Activated CD8-positive, alpha-beta T cell treated with anti-CD3 and anti-CD28 coated beads for 36 hours (primary cell): ENCODE results near the gene JKAMP. TPM values are rescaled to one million over a fixed set of nuclear protein-coding genes. Genes with fewer than 3 reads are reported as not detected.
"Not testable (repeated sequence)": the region's sequence is repeated elsewhere in the genome, so short reads cannot be mapped to it uniquely, and the experiment has no call there.

Experiments used
- ATAC-seq: fragments of 200-7000 bp; cut with Tn5 transposase; one replicate; pipeline ENCODE4 v1.10.0; 2021; ENCODE audit warnings: mild to moderate bottlenecking, moderate library complexity
- CTCF ChIA-PET: fragments of 350-600 bp; sonication (Branson Sonifier 250); formaldehyde crosslinking; loops from one replicate; lab custom pipeline; 2021; ENCODE audit warnings: antibody characterized with exemption; lab: Charles Lee
- POLR2A ChIA-PET: fragments of 350-600 bp; sonication (Branson Sonifier 250); formaldehyde crosslinking; loops from one replicate; lab custom pipeline; 2021; ENCODE audit warnings: antibody characterized with exemption; lab: Charles Lee
- DNase-seq: peaks from one replicate; pipeline ENCODE4 v3.0.0-alpha.2; 2020
- H3K27ac Mint-ChIP-seq: one replicate; pipeline ENCODE4 v1.8.0; 2021; ENCODE audit warnings: mild to moderate bottlenecking, mixed read lengths
- H3K27me3 Mint-ChIP-seq: one replicate; pipeline ENCODE4 v1.8.0; 2021; ENCODE audit warnings: mixed read lengths
- H3K36me3 Mint-ChIP-seq: one replicate; pipeline ENCODE4 v1.8.0; 2021; ENCODE audit warnings: low read depth, mixed read lengths
- H3K4me1 Mint-ChIP-seq: one replicate; pipeline ENCODE4 v1.8.0; 2021; ENCODE audit warnings: low read depth, mixed read lengths
- H3K4me3 Mint-ChIP-seq: one replicate; pipeline ENCODE4 v1.8.0; 2021; ENCODE audit warnings: mild to moderate bottlenecking, moderate library complexity, mixed read lengths
- H3K9me3 Mint-ChIP-seq: one replicate; pipeline ENCODE4 v1.8.0; 2021; ENCODE audit warnings: mixed read lengths
- intact Hi-C: fragments of 100-400 bp; cut with micrococcal nuclease; formaldehyde crosslinking; loops from one replicate; pipeline ENCODE4 v1.10.0; 2022
- total RNA-seq, 2 experiments: library from RNA; stranded (reverse); gene quantifications; one replicate each; pipeline ENCODE4 v1.2.3, GENCODE V29; 2021
- TF ChIP-seq, protein P1 (sequence below): fragments of 200-600 bp; IDR thresholded peaks from one replicate; pipeline ENCODE4 v1.8.0; 2022; ENCODE audit warnings: antibody characterized with exemption, mild to moderate bottlenecking

The JKAMP gene
- total RNA-seq, 2 experiments from 2014 or later = 15.3 to 16.0 TPM

DNA sequence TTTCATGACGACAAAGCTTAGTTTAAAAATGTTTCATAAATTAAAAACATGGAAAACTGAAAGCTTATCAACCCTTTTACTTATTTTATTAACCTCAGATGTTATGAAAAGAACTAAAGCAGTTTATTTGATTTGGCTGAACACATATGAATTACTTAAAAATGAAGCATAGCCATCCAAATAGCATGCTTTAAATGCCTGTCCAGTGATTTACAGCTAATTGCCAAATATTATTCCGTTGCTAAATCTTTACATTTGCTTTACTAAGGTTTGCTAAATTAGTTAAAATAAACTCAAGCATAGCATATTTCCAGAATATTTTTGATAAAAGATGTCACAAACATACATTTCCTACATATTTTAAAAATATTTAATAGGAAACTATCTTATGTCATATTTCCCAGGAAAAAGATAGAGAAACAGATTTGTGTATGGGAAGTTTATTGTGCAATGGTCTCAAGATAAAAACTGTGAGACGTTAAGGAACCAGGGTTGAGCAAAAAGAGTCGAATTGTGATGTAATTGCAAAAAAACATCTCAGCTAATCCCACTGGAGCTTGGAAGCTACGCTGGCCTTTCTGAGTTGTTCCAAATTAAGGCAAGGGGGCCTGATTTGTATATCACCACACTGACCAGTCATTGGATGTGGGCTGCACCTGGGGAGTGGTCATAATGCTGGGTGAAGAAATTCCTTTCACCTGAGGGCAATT lies 44.9 kb upstream of the JKAMP start:
- TF ChIP-seq, protein P1, sequence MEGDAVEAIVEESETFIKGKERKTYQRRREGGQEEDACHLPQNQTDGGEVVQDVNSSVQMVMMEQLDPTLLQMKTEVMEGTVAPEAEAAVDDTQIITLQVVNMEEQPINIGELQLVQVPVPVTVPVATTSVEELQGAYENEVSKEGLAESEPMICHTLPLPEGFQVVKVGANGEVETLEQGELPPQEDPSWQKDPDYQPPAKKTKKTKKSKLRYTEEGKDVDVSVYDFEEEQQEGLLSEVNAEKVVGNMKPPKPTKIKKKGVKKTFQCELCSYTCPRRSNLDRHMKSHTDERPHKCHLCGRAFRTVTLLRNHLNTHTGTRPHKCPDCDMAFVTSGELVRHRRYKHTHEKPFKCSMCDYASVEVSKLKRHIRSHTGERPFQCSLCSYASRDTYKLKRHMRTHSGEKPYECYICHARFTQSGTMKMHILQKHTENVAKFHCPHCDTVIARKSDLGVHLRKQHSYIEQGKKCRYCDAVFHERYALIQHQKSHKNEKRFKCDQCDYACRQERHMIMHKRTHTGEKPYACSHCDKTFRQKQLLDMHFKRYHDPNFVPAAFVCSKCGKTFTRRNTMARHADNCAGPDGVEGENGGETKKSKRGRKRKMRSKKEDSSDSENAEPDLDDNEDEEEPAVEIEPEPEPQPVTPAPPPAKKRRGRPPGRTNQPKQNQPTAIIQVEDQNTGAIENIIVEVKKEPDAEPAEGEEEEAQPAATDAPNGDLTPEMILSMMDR = no peak
- Mint-ChIP-seq H3K27ac (no peak overlapping the region), H3K27me3 (no peaks in the 10 kb centered on the region), H3K4me1 (no peaks in the 10 kb centered on the region), H3K4me3 (no peak overlapping the region), H3K36me3 (no peaks in the 10 kb centered on the region), H3K9me3 (no peaks in the 10 kb centered on the region)
- POLR2A ChIA-PET = no interaction called here
- intact Hi-C loops = no loop called here
- ATAC-seq (no peak), DNase-seq (no peak)
- CTCF ChIA-PET = no interaction called here

DNA sequence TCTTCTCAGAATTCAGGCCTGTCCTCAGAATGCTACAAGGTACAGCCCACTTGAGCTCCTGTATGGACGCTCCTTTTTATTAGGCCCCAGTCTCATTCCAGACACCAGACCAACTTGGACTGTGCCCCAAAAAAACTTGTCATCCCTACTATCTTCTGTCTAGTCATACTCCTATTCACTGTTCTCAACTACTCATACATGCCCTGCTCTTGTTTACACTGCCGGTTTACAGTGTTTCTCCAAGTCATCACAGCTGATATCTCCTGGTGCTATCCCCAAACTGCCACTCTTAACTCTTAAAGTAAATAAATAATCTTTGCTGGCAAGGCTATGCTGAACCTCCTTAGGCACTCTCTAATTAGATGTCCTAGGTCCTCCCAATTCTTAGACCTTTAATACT lies 35.6 kb upstream of the JKAMP start:
- H3K9me3 Mint-ChIP-seq, DNase-seq, intact Hi-C loops, H3K4me1 Mint-ChIP-seq, ATAC-seq, CTCF ChIA-PET, POLR2A ChIA-PET, H3K36me3 Mint-ChIP-seq, H3K27ac Mint-ChIP-seq, H3K27me3 Mint-ChIP-seq, H3K4me3 Mint-ChIP-seq: not testable (repeated sequence)

DNA sequence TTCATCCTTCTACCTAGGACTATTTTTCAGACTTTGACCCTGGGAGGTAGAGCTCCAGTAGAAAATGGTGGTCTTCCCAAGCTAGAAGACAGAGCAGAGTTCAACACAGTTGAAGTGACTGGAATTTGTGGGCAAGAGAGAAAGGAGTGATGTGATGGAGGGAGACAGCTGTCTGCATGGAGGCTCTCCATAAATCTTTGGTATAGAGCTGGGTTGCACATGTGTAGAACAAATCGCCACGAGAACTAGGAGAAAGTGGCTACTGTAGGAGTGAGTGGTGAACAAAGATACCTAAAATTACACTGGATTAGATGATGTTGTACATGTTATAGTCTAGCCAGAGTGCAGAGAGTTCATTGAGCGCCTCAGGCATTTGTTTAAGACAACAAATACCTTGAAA lies 33.6 kb upstream of the JKAMP start:
- intact Hi-C loops = no loop called here
- Mint-ChIP-seq H3K9me3 (no peaks in the 10 kb centered on the region), H3K27ac (no peak overlapping the region), H3K27me3 (no peaks in the 10 kb centered on the region), H3K4me3 (no peak overlapping the region), H3K4me1 (no peaks in the 10 kb centered on the region), H3K36me3 (peaks cover 5% of the 10 kb centered on the region)
- POLR2A ChIA-PET = no interaction called here
- no peak for ATAC-seq
- CTCF ChIA-PET = interaction anchor here (1.0 to 1.5 kb wide), 3 partner anchors 61 to 327 kb away, joined by 3 to 6 read pairs (median 3); no protein-coding TSS in a partner anchor
- TF ChIP-seq, protein P1 = no peak
- no peak for DNase-seq

DNA sequence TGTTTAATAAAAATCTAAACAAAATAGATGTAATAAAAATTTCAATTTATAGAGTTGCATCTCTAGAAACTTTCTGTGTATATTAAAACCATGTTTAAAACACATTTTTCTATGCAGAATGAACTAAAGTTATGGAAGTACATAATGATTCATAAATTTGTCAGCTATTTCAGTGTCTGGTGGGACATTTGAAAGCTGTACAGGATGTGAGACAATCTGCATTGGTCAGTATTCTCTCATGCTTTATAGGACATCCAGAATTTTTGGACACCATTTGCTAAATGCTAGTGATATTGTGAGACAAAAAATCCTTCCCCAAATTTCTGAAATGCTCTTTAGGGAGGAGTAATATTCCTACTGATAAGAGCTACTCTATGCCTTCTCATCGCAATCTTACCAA lies 32.5 kb upstream of the JKAMP start:
- POLR2A ChIA-PET = no interaction called here
- Mint-ChIP-seq H3K9me3 (no peaks in the 10 kb centered on the region), H3K27me3 (no peaks in the 10 kb centered on the region), H3K27ac (no peak overlapping the region), H3K36me3 (peaks cover 10% of the 10 kb centered on the region), H3K4me3 (no peak overlapping the region), H3K4me1 (no peaks in the 10 kb centered on the region)
- TF ChIP-seq, protein P1 = no peak
- intact Hi-C loops = no loop called here
- no peak for ATAC-seq
- no peak for DNase-seq
- CTCF ChIA-PET = interaction anchor here (1.1 kb wide), 1 partner anchor 134 kb away, joined by 3 read pairs; no protein-coding TSS in a partner anchor

DNA sequence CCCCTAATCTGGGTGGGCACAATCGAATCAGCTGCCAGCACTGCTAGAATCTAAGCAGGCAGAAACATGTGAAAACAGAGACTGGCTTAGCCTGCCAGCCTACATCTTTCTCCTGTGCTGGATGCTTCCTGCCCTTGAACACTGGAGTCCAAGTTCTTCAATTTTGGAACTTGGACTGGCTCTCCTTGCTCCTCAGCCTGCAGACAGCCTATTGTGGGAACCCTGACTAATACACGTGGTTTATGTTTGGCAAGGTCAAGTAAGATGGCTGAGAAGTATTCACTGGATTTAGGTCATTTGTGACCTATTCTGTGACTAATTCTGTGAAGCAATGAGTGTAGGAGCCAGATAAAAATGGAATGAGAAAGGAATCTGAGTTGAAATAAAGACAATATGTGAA lies 30.2 kb upstream of the JKAMP start:
- Mint-ChIP-seq H3K36me3 (peaks cover 20% of the 10 kb centered on the region), H3K9me3 (no peaks in the 10 kb centered on the region), H3K4me3 (no peak overlapping the region), H3K4me1 (no peaks in the 10 kb centered on the region), H3K27ac (no peak overlapping the region), H3K27me3 (no peaks in the 10 kb centered on the region)
- ChIA-PET CTCF (no interaction called here), POLR2A (no interaction called here)
- intact Hi-C loops = no loop called here
- DNase-seq = no peak
- no peak for ATAC-seq
- TF ChIP-seq, protein P1 = no peak
